Esophagus squamous epithelium (tissue), 4 donors: ENCODE results near the gene NAGS.

Experiments
- CTCF ChIP-seq, 6 experiments: fragments of 450-650 bp in 4 of 6; fragments of 200-600 bp in 2 of 6; sonication (generic) in 2 of 6; IDR thresholded peaks; one replicate each; pipeline ENCODE4 v1.5.1; 2016 to 2019; ENCODE audit warnings: antibody characterized with exemption in 6 of 6, mild to moderate bottlenecking in 4 of 6, moderate library complexity in 4 of 6
- POLR2A ChIP-seq, 4 donors: fragments of 450-650 bp; IDR thresholded peaks; one replicate each; pipeline ENCODE4 v1.6.1; 2017; ENCODE audit warnings: antibody characterized with exemption in 4 of 4, mild to moderate bottlenecking in 4 of 4, moderate library complexity in 3 of 4

DNA sequence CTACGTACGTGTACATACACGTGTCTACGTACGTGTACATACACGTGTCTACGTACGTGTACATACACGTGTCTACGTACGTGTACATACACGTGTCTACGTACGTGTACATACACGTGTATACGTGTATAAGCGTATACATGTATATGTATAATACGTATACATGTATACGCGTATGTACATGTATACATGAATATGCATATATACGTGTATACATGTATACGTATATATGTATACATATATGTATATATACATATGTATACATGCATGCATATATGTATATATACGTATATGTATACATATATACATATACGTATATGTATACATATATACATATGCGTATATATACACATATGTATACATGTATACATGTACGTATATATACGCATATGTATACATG is 28.5 kb upstream of the NAGS start:
- TF ChIP-seq CTCF (IDR thresholded peaks at IDR 0.05): no peak
- TF ChIP-seq POLR2A (IDR thresholded peaks at IDR 0.05): no peak
